ENCODE results near the gene GLRX2.

The GLRX2 gene

DNA sequence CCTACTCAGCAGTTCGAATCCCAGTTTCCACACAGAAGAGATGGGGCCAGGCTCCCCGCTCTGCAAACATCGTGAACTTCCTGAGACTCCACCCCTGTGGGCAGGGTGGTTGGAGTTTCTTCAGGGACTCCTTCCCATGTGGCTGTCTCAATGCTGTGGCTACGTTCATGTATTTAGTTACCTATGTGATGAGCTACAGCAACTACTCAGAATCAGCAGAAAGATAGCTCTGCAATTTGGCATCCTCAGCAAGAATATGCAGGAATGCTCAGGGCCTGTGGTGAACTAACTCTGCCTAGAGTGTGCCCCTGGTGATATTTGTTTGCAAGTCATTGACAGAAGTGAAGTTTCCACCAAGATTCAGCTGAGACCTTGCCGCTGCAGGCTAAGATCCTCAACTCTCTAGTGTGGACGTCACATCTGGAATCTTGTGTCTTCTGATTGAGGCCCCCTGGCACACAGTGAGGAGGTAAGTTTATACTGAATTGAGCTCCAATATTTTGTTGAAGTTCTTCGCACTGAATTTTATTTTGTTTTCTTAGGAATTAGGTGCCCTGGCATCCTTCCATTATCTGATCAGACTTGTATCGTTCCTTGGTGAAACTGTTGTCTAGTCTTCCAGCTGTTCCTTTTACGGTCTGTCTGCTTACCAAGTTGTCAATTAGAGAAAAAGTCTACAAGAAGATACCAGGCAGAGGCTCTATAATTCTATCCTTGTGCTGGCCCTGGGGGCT, 8.2 kb upstream of the GLRX2 start:
- no peak for DNase-seq (ENCODE audit: low read depth in 2 of 2)

DNA sequence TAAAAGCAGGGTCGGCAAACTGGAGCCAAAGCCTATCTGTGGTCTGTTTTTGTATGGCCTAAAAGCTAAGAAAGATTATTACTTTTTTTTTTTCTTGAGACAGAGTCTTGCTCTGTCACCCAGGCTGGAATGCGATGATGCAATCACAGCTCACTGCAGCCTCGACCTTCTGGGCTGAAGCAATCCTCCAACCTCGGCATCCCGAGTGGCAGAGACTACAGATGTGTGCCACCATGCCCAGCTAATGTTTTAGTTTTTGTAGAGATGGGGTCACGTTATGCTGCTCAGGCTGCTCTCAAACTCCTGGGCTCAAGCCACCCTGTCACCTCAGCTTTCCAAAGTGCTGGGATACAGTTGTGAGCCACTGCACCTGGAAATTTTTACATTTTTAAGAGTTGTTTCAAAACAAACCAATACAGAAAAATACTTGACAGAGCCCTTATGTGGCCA, 6.5 kb upstream of the GLRX2 start:
- DNase-seq (ENCODE audit: low read depth in 2 of 2): no peak

- DNase-seq (ENCODE audit: low read depth in 2 of 2): no peak
These were observed 5.7 kb upstream of the GLRX2 start for GRCh38 chr1:193110864-193111263.

DNA sequence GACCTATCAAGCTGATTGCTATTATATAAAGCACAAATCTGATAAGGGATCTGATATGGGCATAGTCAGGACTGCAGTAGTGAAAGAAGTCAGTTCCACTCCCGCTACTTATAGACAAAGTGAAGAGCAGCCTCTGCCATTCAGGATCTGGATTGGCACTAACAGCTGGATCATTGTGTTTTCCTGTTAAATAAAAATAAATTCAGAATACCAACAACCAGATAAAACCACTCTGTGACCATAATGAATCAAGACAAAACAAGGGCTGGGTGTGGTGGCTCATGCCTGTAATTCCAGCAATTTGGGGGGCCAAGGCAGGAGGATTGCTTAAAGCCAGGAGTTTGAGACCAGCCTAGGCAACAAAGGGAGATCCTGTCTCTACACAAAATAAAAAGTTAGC, 5.0 kb upstream of the GLRX2 start:
- no peak for DNase-seq (ENCODE audit: low read depth in 2 of 2)

DNA sequence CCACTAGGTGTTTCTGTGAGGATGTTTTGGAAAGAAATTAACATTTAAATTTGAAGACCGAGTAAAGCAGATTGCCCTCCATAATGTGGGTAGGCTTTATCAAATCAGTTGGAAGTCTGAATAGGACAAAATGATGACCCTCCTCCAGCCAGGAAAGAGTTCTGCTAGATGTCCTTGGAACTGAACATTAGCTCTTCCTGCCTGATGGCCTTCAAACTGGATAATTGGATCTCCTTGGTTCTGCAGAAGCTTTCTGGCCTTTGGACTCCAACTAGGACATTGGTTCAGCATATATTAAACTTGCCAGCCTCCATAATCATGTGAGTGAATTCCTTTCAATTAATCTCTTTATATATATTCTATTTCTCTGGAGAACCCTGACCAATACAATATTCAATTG, 4.4 kb upstream of the GLRX2 start:
- no peak for DNase-seq (ENCODE audit: low read depth in 2 of 2)

GRCh38 chr1:193108471-193108870, 3.3 kb upstream of the GLRX2 start:
- DNase-seq (ENCODE audit: low read depth in 2 of 2): no peak

DNA sequence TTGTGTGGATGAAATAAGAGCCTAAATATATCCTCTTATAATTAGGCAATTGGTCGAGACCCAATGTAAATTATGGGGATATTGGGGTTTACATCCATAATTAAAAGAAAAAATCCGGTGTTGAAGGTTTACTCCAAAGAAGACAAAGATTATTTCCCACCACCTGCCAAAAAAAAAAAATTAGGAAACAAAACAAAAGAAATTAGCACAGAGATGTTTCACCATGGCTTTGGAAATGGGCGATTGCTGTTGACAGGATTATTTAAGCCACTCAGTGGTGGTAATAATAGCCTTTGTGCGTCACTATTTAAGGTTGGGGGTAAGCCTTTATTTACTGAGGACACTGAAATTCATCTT, 585 bp upstream of the GLRX2 start:
- no peak for DNase-seq (ENCODE audit: low read depth in 2 of 2)

DNA sequence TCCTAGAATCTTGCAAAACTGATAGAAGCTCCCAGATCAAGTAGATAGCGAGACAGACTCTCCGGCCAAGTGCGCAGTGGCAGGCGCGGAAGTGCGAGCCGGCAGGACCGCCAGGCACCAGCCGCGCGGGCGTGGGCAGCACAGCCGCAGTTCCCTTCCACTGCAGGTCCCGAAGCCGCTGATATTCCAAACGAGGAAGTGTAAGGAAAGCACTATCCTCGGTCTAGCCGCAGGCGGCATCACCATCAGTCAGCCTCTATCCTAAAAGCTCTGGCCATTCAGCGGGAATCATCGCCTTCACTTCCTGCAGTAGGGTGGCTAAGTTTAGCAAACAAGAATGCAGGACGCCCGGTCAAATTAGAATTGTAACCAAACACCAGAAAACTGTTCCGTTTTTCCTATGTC, 710 bp downstream of the GLRX2 start:
- DNase-seq (ENCODE audit: low read depth in 2 of 2): peak in 1 of 2 donors; percentile 10

GRCh38 chr1:193103759-193104501, 1.3 kb downstream of the GLRX2 start:
- no peak for DNase-seq (ENCODE audit: low read depth in 2 of 2)

DNA sequence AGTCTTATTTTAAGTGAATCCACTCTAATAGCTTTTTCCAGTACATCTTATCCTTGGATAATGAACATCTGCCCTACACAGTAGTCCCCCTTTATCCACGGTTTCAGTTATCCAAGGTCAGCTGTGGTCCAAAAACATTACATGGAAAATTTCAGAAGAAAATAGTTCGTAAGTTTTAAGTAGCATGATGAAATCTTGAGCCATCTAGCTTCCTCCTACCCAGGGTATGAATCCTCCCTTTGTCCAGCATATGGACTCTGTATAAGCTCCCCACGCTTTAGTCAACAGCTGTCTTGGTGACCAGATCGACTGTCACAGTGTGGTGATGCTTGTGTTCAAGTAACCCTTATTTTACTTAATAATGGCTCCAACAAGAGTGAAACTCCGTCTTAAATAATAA, 2.6 kb downstream of the GLRX2 start:
- no peak for DNase-seq (ENCODE audit: low read depth in 2 of 2)

DNA sequence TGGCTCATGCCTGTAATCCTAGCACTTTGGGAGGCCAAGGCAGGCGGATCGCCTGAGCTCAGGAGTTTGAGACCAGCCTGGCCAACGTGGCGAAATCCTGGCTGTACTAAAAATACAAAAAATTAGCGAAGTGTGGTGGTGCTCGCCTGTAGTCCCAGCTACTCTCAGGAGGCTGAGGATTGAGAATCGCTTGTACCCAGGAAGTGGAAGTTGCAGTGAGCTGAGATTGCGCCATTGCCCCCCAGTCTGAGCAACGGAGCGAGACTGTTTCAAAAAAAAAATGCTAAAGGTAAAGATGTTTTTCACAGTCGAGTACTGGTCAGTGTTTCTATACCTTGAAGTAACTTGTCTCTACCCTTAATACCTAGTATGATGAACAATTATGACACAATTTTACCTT, 11.1 kb downstream of the GLRX2 start:
- no peak for DNase-seq (ENCODE audit: low read depth in 2 of 2)

DNA sequence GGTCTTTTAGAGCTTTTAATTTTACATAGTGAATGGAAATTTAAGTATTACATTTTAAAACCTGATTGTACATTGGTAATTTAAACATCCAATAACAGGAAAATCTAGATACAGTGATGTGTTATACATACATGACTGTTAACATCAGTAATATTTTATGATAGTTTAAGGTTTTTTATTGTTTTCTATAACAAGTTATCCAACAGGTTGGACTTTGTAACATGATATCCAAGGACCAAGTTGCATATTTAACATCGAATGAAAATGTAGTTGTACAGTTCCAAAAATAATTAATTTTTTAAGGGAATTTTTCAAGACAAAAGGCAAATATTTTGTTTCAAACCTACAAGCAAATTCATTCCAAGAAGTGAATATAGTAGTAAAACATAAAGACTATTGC, 14.3 kb downstream of the GLRX2 start:
- DNase-seq (ENCODE audit: low read depth in 2 of 2): no peak

- DNase-seq (ENCODE audit: low read depth in 2 of 2): no peak
These were observed 17.3 kb downstream of the GLRX2 start for GRCh38 chr1:193087893-193088292.

- no peak for DNase-seq (ENCODE audit: low read depth in 2 of 2)
These were observed 18.9 kb downstream of the GLRX2 start for GRCh38 chr1:193086342-193086741.

- DNase-seq (ENCODE audit: low read depth in 2 of 2): no peak
These were observed 20.0 kb downstream of the GLRX2 start for GRCh38 chr1:193085263-193085662.

- no peak for DNase-seq (ENCODE audit: low read depth in 2 of 2)
These were observed 21.7 kb downstream of the GLRX2 start for GRCh38 chr1:193083365-193084088.

DNA sequence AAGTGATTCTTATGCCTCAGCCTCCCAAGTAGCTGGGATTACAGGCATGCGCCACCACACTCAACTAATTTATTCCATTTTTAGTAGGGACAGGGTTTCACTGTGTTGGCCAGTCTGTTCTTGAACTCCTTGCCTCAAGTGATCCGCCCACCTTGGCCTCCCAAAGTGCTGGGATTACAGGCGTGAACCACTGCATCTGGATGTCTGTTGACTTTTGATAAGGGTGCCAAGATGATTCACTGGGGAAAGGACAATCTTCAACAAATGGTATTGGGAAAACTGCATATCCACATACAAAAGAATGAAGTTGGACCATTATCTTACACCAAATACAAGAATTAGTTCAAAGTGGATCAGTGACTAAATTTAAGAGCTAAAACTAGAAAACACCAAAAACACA, 26.0 kb downstream of the GLRX2 start:
- no peak for DNase-seq (ENCODE audit: low read depth in 2 of 2)

DNA sequence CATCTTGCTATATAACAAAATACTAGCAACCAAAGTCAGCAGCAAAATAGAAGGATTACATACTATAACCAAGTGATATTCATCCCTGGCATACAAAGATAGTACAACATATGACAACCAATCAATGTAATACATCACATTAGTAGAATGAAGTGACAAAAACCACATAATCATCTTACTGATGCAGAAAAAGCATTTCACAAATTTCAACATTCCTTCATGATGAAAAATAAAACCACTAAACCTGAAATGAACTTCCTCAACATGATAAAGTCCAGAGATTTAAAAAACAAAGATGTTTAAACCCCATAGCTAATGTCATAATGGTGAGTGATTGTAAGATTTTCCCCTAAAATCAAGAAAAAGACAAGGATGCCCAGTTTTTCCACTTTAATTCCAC, 27.2 kb downstream of the GLRX2 start:
- no peak for DNase-seq (ENCODE audit: low read depth in 2 of 2)

DNA sequence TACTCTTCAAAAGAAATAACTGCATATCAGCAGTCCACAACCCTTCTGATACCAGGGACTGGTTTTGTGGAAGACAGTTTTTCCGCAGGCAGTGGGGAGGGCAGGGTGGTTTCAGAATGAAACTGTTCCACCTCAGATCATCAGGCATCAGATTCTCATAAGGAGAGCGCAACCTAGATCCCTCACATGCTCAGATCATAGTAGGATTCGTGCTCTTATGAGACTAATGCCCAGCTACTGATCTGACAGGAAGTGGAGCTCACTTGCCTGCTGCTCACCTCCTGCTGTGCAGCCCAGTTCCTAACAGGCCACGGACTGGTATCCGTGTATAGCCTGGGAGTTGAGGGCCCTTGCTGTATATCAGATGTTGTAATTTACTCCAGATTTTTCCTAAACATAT, 34.3 kb downstream of the GLRX2 start:
- DNase-seq (ENCODE audit: low read depth in 2 of 2): no peak

- DNase-seq (ENCODE audit: low read depth in 2 of 2): no peak
These were observed 34.8 kb downstream of the GLRX2 start for GRCh38 chr1:193070386-193070753.

DNA sequence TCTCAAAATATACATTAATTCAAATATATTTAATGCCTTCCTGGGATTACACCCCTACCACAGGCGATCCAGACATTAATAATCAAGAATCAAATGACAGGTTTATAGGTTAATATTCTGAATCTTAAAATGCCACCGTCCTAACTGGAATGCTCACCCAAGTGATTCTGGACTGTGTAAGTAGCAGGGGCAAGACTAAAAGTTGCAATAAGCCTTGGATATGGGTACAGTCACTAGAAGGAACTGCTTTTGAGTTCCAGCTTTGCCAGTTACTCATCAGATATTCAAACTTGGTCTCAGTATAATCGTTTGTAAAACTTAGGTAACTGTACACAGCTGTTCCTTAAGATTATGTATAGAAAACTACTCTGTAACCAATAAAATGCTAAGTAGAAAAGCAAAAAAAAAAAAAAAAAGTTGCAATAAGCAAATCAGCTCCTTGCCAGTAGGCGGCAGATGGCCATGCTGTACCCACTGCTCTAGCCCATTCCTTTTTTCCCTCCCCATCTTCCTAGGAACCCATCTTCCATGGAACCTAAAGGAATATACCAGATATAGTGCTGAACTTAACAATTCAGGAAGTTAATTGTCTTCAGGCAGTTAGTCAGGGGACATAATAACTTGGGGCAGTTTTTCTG, 35.3 kb downstream of the GLRX2 start:
- no peak for DNase-seq (ENCODE audit: low read depth in 2 of 2)

DNA sequence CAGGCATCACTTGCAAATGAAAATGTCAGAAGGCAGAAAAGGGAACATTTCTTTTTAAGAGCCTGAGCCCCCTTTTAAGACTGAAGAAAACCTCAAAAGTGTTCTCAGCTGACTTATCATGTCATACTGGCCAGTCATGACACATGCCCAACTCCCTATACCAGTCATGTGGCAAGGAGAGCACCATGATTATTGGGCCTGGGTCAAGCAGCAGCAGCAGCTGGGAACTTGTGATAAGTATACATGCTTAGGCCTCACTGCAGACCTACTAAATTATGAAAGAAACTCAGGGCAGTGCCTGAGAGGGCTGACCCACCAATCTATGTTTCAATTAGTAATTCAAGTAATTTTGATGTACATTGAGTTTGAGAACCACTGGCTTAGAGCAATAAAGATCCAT, 37.2 kb downstream of the GLRX2 start:
- no peak for DNase-seq (ENCODE audit: low read depth in 2 of 2)

Data from stimulated activated CD8-positive, alpha-beta memory T cell treated with anti-CD3 and anti-CD28 coated beads, Interleukin-7, amount 100 ng/mL, for 4 hours (primary cell).